ENCODE results near the gene AVPI1.
"Not testable (repeated sequence)": the region's sequence is repeated elsewhere in the genome, so short reads cannot be mapped to it uniquely, and the experiment has no call there.

The AVPI1 gene

GRCh38 chr10:97682042-97682441 lies 5.0 kb downstream of the AVPI1 start:
- no peak for FAIRE-seq

DNA sequence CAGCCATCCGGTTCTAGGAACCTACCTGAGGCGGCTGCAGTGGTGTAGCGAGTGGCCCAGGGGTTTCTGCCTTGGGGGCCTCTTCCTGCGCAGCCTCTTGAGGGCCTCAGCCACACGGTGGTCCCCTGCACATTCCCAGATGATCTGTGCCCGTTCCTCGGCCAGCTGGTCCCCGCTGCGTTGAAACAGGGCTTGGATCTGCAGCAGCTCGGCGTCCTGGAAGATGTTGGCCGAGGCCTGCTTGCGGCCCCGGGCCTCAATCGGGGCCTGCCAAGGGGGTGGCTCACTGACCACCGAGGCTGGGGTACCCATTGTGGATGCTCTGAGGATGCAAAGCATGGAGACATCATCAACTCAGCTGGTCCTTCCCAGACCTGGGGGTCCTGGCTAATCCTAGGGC lies 7.4 kb downstream of the AVPI1 start:
- FAIRE-seq = no peak

GRCh38 chr10:97676770-97677581 lies 10.1 kb downstream of the AVPI1 start:
- peak; percentile 41 for FAIRE-seq

DNA sequence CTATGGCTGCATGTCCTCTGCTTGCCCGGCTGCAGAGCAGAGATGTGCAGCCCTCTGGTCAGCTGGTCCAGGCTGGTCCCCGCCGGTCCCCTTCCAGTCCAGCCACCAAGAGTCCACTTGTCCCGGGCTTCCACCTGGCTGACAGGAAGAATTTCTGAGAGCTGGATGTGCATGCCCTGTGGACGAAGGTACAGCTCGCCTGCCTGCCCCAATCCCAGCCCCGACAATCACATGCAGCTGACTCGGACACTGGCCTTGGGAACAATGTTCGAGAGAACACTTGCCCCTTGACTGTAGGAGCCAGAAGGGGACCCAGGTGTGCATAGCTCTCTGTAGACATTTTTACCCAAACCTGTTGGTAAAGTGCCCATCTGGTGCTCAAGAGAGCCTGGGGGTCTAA lies 11.8 kb downstream of the AVPI1 start:
- FAIRE-seq = no peak

GRCh38 chr10:97673736-97674525 lies 13.1 kb downstream of the AVPI1 start:
- FAIRE-seq = no peak

DNA sequence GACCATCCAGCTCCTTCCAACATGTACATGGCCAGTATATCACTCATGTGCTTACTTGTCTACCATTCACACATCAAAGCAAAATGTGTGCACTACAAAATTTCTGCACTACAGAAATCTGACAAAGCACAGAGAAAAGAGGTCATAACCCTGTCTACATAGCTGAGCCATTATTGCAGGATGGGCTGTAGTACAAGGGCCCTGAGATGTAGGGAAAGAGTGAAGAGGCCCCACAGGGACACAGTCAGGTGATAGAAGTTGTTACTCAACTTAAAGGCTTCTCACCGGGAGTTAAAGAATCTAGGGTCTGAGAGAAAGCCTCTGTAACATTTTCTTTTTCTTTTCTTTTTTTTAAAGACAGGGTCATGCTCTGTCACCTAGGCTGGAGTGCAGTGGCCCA lies 17.5 kb downstream of the AVPI1 start:
- FAIRE-seq = no peak

- FAIRE-seq = no peak
These were observed 19.6 kb downstream of the AVPI1 start for GRCh38 chr10:97667463-97667862.

DNA sequence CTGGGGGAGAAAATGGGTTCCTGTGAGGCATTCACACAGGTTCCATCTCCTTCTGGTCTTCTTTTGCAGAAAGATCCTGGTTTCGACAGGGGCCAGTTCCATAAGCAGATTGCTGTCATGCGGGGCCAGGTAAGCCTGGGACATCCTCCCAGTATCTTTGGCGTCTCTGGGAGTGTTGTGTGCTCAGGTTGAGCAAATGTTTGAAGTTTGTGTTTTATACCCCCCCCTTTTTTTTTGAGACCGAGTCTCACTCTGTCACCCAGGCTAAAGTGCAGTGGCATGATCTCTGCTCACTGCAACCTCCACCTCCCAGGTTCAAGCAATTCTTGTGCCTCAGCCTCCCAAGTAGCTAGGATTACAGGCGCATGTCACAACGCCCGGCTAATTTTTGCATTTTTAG lies 20.0 kb downstream of the AVPI1 start:
- FAIRE-seq = no peak

DNA sequence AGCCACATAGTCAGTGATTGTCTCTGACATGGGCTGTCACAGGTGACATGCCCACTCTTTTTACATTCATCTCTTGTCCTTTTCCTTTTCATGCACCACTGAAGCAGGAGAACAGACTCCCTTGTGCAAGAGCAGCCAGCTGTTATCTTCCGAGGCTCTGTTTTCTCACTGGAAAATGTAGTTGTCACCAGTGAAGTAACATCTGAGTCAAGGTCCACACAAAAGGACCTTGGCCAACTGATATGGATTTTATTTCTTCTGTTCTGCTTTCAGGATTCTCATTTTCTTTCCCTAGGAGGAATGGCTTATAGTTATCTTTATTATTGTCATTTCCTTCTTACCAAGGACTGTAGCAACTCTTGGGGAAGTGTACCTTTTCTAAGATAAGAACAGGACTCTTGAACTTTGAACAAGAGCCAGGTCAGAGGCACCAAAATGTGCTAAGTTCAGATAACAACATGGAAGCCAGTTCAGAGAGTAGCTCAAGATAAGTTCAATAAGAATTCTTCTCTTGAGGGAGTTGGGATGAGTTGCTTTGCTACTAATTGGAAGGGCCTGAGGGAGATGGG lies 22.7 kb downstream of the AVPI1 start:
- FAIRE-seq = no peak

GRCh38 chr10:97659589-97659988 lies 27.5 kb downstream of the AVPI1 start:
- no peak for FAIRE-seq

DNA sequence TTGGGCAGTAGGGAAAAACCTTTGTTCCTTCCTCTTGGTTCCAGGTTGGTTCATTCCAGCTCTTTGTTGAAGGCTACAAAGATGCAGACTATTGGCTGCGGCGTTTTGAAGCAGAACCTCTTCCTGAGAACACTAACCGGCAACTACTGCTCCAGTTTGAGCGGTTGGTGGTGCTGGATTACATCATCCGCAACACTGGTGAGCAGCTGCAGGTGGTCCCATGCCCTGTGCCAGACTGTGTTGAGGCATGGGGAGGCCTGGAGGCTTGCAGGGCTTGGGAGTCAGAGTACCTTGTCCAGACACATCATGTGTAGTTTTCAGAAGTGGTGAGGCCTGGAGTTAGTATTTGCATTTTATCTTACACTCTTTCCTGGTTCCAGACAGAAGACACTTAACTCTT lies 30.3 kb downstream of the AVPI1 start:
- FAIRE-seq = no peak

GRCh38 chr10:97651773-97652172 lies 35.3 kb downstream of the AVPI1 start:
- no peak for FAIRE-seq

DNA sequence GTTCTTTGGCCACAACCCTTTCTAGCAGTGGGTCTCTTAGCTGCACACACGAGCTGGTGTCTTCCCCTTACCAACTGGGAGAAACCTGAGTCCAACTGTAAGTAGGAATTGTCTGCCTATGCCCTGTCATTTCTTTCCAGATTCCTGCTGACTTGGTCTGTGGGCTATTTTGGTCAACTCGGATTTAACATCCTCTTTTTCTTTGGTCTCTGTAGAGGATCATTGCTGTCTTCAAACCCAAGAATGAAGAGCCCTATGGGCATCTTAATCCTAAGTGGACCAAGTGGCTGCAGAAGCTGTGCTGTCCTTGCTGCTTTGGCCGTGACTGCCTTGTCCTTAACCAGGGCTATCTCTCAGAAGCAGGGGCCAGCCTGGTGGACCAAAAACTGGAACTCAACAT lies 36.3 kb downstream of the AVPI1 start:
- no peak for FAIRE-seq

DNA sequence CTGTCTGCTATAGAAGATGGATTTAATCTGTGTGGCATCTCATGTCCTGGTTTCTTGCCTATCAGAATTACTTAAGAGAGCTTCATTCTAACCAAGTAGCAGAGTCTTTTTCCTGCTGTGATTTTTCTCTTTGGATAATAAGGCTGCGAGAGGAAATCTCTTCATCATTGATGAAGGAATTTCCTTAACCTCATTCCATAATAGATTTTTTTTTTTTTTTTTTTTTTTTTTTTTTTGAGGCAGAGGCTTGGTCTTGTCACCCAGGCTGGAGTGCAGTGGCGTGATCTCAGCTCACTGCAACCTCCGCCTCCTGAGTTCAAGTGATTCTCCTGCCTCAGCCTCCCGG lies 37.7 kb downstream of the AVPI1 start:
- FAIRE-seq = not testable (repeated sequence)

- FAIRE-seq = no peak
These were observed 38.3 kb downstream of the AVPI1 start for GRCh38 chr10:97648562-97649404.

- FAIRE-seq = no peak
These were observed 39.5 kb downstream of the AVPI1 start for GRCh38 chr10:97647556-97647955.

DNA sequence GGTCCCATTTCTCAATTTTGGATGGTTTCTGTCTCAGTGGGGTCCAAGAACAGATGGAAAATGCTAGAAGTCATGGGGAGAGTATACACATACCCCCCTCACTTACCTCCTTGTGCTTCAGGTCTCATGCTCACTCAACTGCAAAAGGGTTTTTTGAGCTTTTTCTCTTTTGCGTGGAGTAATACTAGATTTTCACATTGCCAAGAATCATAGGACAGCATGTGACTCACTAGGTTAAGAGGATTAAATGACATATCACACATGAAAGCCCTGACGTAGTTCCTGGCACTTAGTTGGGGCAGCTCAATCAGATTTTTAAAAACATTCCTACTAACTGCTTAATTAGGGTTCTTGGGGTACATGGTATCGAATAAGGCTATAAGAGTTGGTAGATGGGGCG lies 42.1 kb downstream of the AVPI1 start:
- no peak for FAIRE-seq

- FAIRE-seq = no peak
These were observed 43.5 kb downstream of the AVPI1 start for GRCh38 chr10:97643441-97643985.

DNA sequence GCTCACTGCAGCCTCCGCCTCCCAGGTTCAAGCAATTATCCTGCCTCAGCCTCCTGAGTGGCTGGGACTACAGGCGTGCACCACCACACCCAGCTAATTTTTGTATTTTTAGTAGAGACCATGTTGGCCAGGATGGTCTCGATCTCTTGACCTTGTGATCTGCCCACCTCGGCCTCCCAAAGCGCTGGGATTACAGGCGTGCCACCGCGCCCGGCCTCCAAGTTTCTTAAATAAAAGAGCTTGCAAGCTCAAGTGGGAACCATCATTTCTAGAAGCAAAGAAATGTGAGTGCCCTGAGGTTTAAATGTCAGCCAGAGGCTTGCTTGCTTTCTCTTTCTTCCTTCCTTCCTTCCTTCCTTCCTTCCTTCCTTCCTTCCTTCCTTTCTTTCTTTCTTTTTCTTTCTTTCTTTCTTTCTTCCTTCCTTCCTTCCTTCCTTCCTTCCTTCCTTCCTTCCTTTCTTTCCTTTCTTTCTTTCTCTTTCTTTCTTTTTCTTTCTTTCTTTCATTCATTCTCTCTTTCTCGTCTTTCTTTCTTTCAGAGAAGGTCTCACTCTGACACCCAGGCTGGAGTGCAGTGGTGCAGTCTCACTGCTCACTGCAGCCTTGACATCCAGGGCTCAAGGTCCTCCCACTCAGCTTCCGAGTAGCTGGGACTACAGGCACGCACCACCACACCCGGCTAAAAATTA lies 44.4 kb downstream of the AVPI1 start:
- not testable (repeated sequence) for FAIRE-seq

DNA sequence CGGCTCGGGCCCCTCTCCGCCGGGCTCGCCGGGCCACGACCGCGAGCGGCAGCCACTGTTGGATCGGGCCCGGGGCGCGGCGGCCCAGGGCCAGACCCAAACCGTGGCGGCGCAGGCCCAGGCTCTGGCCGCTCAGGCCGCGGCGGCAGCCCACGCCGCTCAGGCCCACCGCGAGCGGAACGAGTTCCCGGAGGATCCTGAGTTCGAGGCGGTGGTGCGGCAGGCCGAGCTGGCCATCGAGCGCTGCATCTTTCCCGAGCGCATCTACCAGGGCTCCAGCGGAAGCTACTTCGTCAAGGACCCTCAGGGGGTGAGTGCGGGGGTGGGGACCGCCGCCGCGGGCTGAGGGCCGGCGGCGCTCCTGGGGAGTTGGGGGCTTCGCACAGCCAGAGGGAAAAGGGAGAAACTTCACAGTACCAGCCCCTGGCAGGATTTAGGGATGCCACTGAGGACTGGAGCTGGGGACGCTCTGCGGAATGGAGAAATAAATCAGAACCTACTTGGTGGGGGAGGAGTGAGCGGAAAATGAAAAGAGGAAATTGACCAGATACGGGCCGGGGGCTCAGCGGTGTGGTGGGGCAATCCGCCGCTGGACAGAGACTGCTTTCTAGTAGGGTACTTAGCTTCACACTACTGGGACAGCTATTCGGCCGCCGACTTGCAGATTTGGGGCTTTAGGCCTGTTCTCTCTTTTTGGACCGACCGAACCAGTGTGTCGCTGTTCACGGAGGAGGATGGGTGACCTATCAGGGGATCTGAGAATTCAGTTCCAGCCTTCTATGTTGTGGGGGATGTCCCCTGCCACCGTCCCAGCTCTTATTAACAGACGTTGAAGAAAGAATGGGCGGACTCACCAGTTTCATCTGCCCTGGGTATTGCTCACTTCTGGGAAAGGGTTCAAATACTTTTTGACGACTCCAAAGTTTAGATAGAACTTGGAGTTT lies 45.9 kb downstream of the AVPI1 start:
- no peak for FAIRE-seq
